ENCODE measurements around the gene GLRA3.

Gene GLRA3

DNA sequence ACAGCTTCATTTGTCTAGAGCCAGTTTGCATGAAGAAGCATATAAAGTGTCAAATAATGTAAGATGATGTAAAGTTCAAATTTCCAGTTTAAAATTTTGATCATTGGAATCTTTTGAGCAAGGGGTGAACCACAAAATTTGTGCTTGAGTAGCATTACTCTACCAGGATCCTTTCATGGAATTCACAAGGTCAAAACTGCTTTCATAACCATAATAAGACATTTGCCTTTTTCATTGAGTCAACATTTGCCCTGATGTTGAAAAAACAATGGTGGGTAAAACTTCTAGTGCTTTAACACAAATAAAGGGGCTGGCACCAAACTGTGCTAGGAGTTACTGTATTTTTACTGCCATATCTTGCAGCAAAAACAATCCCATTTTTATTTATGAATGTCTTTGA is 142.2 kb downstream of the GLRA3 start:
- H3K36me3 ChIP-seq (ENCODE audit: insufficient read depth, low read length) = no peaks in the 10 kb centered on the region
- no peaks in the 10 kb centered on the region for H3K4me1 ChIP-seq (ENCODE audit: insufficient read depth, low read length)
- H3K9ac ChIP-seq (ENCODE audit: low read depth, low read length) = no peak overlapping the region
- peaks cover 8% of the 10 kb centered on the region; the same call in 1 of the 2 replicates for H3K9me3 ChIP-seq (ENCODE audit: control insufficient read depth, insufficient read depth, low read length)

DNA sequence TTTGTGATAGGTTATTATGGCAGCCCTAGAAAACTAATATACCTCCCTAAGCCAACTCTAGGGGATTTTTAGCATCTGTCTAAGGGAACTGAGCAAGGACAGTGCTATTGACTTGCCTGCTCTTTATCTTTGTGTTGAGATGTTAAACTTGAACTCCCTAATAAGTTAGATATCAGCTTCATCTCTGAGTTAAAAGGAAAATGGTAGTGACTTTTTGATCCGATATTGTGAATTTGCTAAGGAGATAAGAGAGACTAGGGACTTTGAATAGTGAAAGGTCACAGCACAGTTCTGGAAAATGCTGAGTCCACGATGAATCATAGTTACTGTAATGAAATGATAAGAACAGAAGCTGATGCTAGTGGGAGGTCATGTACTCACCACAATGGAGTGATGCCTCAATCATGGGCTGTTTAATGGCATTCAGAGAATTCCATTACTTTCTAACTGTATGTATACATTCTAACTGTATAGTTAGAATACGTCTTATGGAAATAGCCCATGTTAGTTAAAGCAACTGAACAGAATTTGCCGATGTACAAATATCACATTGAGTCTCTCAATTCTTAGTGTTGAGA is 147.2 kb downstream of the GLRA3 start:
- H3K4me1 ChIP-seq (ENCODE audit: insufficient read depth, low read length) = no peaks in the 10 kb centered on the region
- H3K9ac ChIP-seq (ENCODE audit: low read depth, low read length) = no peak overlapping the region
- no peaks in the 10 kb centered on the region for H3K36me3 ChIP-seq (ENCODE audit: insufficient read depth, low read length)
- no peaks in the 10 kb centered on the region for H3K9me3 ChIP-seq (ENCODE audit: control insufficient read depth, insufficient read depth, low read length)

DNA sequence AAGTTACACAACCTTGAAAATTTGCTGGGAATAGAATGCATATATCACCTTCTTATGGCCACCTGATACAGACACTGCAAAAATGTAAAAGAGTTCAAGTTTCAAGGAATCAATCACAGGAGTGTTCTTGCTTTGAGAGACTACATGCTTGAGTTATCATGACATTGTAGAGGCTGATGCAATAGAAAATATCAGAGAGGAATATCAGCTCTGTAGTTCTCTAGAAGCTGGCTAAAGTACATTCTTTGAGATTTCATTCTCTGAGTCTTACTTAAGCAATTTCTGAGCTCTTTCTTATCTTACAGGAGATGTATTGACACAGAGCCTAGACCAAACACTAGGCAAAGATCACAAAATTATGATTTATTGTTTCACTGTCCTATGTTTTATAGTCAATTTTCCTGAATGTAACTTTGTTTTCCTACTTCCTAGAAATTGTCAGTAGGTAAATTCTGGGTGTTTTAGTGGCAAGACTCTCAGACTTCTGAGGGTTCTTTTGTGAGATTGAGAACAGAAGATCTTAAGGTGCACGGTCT is 154.7 kb downstream of the GLRA3 start:
- no peaks in the 10 kb centered on the region for H3K36me3 ChIP-seq (ENCODE audit: insufficient read depth, low read length)
- no peaks in the 10 kb centered on the region for H3K9me3 ChIP-seq (ENCODE audit: control insufficient read depth, insufficient read depth, low read length)
- H3K4me1 ChIP-seq (ENCODE audit: insufficient read depth, low read length) = peaks cover 7% of the 10 kb centered on the region; the same call in 1 of the 2 replicates
- H3K9ac ChIP-seq (ENCODE audit: low read depth, low read length) = no peak overlapping the region

DNA sequence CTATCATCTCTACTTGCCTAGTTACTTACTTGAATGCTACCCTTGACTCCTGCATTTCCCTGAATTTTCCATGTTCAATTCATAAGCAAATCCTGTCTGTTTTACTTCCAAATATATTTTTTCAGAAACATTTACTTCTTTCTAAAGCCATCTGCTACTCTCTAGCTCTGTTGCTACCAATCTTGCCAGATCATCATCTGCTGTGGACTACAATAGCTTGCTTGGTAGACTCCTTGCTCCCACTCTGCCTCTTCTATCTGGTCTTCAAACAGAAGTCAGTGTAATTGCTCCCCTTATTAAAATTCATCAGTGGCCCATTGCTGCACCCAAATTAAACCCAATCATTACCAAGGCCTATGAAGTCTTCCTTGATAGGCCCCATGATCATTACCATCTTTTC is 155.2 kb downstream of the GLRA3 start:
- H3K36me3 ChIP-seq (ENCODE audit: insufficient read depth, low read length) = no peaks in the 10 kb centered on the region
- H3K9me3 ChIP-seq (ENCODE audit: control insufficient read depth, insufficient read depth, low read length) = no peaks in the 10 kb centered on the region
- H3K9ac ChIP-seq (ENCODE audit: low read depth, low read length) = no peak overlapping the region
- peaks cover 7% of the 10 kb centered on the region; the same call in 1 of the 2 replicates for H3K4me1 ChIP-seq (ENCODE audit: insufficient read depth, low read length)

DNA sequence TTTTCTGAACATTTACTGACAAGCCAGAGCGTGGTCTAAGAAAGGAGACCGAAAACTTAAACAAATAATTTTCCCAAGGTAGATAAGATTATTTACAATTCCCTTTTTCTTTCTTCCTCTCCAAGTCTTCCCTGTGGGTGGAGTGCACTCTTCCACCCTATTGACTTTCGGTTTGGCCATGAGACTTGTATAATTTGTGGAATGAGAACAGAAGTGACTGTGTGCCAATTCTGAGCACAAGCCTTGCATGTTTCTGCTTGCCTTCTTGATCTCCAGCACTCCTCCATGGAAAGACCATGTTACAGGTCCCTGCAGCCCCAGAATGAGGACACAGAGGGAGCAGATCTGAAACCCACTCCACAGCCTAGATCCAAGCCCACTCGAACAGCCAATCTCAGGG is 156.8 kb downstream of the GLRA3 start:
- Histone ChIP-seq H3K9ac (ENCODE audit: low read depth, low read length) (no peak overlapping the region), H3K36me3 (ENCODE audit: insufficient read depth, low read length) (no peaks in the 10 kb centered on the region), H3K4me1 (ENCODE audit: insufficient read depth, low read length) (peaks cover 7% of the 10 kb centered on the region; the same call in 1 of the 2 replicates), H3K9me3 (ENCODE audit: control insufficient read depth, insufficient read depth, low read length) (no peaks in the 10 kb centered on the region)

DNA sequence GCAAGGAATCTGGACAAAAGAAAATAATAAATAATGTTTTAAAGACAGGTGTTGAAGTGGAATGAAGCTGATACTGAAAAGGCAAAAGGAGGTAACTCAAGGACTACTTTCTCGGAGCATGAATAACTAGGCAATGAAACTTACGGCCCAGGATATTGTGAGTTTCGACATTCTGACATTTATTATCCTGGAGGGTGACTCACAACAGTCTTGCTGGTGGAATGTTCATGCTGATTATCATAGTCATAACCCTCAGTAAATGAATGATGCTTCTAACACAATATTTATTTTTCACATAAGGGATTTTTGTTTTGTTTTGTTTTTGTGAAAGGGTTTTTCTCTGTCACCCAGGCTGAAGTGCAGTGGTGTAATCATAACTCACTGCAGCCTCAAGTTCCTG is 159.8 kb downstream of the GLRA3 start:
- H3K36me3 ChIP-seq (ENCODE audit: insufficient read depth, low read length) = no peaks in the 10 kb centered on the region
- peaks cover 9% of the 10 kb centered on the region; the same call in 1 of the 2 replicates for H3K4me1 ChIP-seq (ENCODE audit: insufficient read depth, low read length)
- no peaks in the 10 kb centered on the region for H3K9me3 ChIP-seq (ENCODE audit: control insufficient read depth, insufficient read depth, low read length)
- no peak overlapping the region for H3K9ac ChIP-seq (ENCODE audit: low read depth, low read length)

DNA sequence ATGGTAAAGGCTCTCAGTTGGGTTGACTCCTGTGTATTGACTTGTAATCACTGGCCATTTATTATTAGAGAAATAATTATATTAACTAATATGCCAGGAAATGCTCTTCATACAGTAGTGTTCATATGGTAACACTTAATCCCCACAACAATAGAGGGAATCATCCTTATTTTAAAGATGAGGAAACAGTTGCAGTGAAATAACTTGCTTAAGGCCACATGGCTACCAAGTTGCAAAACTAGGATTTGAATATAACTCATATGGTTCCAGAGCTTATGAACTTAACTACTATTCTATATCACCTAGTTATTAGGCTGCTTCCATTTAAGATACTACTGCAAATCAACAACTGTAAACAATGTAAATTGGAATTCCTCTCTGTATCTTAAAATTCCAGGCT is 163.2 kb downstream of the GLRA3 start:
- Histone ChIP-seq H3K9me3 (ENCODE audit: control insufficient read depth, insufficient read depth, low read length) (no peaks in the 10 kb centered on the region), H3K36me3 (ENCODE audit: insufficient read depth, low read length) (no peaks in the 10 kb centered on the region), H3K4me1 (ENCODE audit: insufficient read depth, low read length) (peaks cover 4% of the 10 kb centered on the region; the same call in 1 of the 2 replicates), H3K9ac (ENCODE audit: low read depth, low read length) (no peak overlapping the region)

DNA sequence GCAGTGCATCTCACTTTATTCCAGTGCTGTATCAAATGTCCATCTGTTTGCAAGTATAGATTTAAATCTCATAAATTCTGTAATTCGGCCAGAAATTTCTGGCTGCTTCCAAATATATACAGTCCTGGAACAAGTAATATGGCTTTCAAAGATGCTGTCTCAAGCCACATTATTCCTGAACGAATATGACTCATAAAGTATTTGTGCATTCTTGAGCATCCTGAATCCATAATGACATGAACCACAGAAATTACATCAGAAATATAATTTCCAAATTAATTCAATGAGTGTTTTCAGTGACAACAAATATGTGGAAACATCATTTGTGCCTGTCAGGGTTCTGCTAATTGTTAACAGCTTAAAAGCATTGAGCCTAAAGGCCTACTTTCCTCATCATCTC is 165.8 kb downstream of the GLRA3 start:
- Histone ChIP-seq H3K4me1 (ENCODE audit: insufficient read depth, low read length) (peaks cover 4% of the 10 kb centered on the region; the same call in 1 of the 2 replicates), H3K36me3 (ENCODE audit: insufficient read depth, low read length) (no peaks in the 10 kb centered on the region), H3K9me3 (ENCODE audit: control insufficient read depth, insufficient read depth, low read length) (no peaks in the 10 kb centered on the region), H3K9ac (ENCODE audit: low read depth, low read length) (no peak overlapping the region)

DNA sequence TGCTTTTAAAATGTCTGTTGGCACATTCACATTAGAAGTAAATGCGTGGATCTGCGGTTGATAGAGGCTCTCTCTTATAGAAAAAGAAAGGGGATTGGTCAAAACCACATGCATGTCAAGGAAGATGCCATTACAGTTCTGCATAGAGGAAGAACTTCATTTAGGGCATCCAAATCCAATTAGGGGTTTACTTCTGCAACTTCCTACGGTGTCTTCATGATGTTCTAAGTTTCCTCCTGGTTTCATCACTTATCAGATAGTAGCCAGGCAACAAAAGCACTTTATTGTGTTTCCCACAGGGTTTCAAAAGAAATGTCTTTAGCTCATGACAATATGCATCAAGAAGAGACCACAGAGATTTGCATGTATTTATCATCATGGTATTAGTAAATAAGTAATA is 170.8 kb downstream of the GLRA3 start:
- H3K4me1 ChIP-seq (ENCODE audit: insufficient read depth, low read length) = no peaks in the 10 kb centered on the region
- H3K9ac ChIP-seq (ENCODE audit: low read depth, low read length) = no peak overlapping the region
- no peaks in the 10 kb centered on the region for H3K36me3 ChIP-seq (ENCODE audit: insufficient read depth, low read length)
- H3K9me3 ChIP-seq (ENCODE audit: control insufficient read depth, insufficient read depth, low read length) = no peaks in the 10 kb centered on the region

DNA sequence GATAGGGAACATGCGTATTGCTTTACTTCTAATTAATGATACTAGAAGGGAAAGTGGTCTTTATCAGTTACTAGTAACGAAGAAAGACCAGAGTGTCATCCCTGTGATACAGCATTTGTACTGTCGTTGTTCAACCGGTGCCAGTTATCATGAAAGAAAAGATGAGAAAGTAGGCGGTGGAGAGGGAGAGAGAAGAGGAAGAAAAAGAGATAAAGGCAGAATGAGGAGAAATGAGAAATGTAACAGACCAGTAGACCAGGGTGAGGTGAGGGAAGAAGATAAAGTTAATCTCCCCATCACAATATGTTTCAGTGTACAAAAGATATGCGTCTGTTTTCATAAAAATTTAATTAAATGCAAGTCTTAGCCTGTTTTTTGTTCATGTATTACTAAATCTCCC is 171.6 kb downstream of the GLRA3 start:
- no peak overlapping the region for H3K9ac ChIP-seq (ENCODE audit: low read depth, low read length)
- H3K36me3 ChIP-seq (ENCODE audit: insufficient read depth, low read length) = no peaks in the 10 kb centered on the region
- H3K9me3 ChIP-seq (ENCODE audit: control insufficient read depth, insufficient read depth, low read length) = no peaks in the 10 kb centered on the region
- H3K4me1 ChIP-seq (ENCODE audit: insufficient read depth, low read length) = no peaks in the 10 kb centered on the region

DNA sequence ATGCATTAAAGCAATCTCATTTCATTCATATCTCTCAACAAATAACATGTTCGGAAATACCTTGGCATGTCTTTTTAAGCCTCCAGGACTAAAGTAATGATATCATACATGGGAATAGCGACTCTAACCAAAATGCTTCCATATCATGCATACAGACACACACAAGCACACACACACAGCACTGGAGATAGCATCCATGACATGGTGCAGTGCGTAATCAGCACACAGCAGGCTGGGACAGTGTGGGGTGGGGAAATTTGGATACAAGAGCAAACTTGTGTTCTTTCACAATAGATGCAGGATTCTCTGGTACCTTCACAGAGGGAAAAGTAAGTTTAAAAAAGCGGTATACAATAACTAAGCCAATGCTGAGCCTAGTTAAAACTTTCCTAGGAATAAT is 174.4 kb downstream of the GLRA3 start:
- Histone ChIP-seq H3K9me3 (ENCODE audit: control insufficient read depth, insufficient read depth, low read length) (no peaks in the 10 kb centered on the region), H3K4me1 (ENCODE audit: insufficient read depth, low read length) (no peaks in the 10 kb centered on the region), H3K9ac (ENCODE audit: low read depth, low read length) (no peak overlapping the region), H3K36me3 (ENCODE audit: insufficient read depth, low read length) (no peaks in the 10 kb centered on the region)

DNA sequence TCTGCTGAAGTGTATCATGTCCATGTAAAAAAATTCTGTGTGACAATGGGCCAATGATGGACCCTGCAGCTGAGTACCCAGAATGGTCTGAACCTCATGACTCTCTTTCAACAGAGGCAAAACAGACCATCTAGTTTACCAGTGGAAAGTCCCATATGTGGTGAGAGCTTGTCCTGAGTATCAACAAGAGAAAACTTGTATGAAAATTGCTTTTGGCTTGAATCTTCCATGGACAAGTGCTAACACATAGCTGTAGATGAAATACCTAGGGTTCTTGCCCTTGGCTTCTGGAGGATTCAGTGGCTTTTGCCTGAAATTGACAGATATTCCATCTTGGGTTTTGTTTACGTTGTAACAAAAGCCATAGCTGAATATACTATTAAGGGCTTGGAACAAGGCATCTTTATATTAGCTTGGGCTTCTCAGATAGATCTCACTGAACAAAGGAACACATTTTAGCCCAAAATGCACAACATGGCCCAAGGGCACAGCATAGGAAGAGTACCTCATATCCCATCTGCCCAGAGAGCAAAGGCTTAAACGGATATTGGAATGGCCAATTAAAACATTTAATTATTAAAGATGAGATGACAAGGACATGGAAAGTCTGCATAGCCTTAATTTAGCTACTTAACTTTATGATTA is 178.2 kb downstream of the GLRA3 start:
- H3K9ac ChIP-seq (ENCODE audit: low read depth, low read length) = no peak overlapping the region
- no peaks in the 10 kb centered on the region for H3K36me3 ChIP-seq (ENCODE audit: insufficient read depth, low read length)
- no peaks in the 10 kb centered on the region for H3K4me1 ChIP-seq (ENCODE audit: insufficient read depth, low read length)

DNA sequence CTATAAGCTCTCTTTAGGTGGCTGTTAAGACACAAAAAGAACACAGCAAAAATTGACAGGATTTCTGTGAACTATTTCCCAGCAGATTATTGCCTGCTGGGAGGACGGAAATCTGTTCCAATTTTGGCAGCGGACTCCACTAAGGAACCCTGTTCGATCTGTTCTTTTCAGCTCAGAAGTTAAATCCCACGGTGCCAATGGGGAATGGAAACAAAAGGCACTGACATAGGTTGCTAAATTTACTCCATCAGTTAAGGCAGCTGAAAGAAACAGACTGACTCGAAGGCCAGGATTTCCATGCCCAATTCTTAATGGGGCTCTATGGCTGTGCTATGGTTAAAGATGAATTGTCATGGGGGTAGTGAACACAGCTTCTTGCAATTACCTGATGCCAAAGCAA is 180.2 kb downstream of the GLRA3 start:
- Histone ChIP-seq H3K9me3 (ENCODE audit: control insufficient read depth, insufficient read depth, low read length) (no peaks in the 10 kb centered on the region), H3K36me3 (ENCODE audit: insufficient read depth, low read length) (no peaks in the 10 kb centered on the region), H3K4me1 (ENCODE audit: insufficient read depth, low read length) (no peaks in the 10 kb centered on the region), H3K9ac (ENCODE audit: low read depth, low read length) (no peak overlapping the region)

More for the DNA sequence above, 178.2 kb downstream of the GLRA3 start:
- H3K9me3 ChIP-seq (ENCODE audit: control insufficient read depth, insufficient read depth, low read length) = no peaks in the 10 kb centered on the region

DNA sequence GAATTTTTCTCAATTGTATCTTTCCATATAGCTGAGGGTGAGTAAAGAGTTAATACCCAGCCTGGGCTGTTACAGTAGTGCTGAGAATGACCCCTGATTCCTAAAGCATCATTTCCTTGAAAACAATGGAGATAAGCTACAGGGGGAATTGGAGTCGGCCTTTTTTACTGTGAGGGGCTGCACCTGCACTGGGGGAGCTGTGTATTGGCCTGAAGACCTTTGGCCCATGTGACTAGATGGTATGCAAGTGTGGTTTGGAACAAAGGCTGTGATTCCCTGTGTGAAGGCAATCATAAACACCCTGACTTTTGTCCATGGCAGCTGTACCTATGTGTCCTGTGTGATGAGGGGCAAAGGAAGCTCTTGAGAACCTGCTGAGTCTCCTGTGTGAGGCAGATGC is 182.7 kb downstream of the GLRA3 start:
- H3K9me3 ChIP-seq (ENCODE audit: control insufficient read depth, insufficient read depth, low read length) = no peaks in the 10 kb centered on the region

DNA sequence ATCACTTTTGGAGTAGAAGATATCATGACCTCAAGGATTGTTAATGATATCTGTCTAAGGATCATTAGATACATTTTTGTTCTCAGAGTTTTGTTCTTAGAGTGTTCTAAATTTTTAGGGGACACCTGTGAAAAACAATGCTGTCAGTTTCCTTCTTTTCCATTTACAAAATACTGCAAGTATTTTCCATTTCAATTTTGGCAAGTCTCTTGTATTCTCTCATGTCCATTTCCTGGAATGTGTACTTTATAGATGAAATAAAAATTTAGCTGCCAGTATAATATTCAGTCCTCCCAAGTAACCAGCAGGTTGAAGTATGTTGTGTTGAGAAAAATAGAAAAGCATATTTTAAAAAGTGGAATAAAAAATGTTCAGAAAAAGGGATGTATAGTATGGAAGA is 188.9 kb downstream of the GLRA3 start:
- no peaks in the 10 kb centered on the region for H3K9me3 ChIP-seq (ENCODE audit: control insufficient read depth, insufficient read depth, low read length)
- H3K9ac ChIP-seq (ENCODE audit: low read depth, low read length) = no peak overlapping the region
- H3K36me3 ChIP-seq (ENCODE audit: insufficient read depth, low read length) = no peaks in the 10 kb centered on the region
- H3K4me1 ChIP-seq (ENCODE audit: insufficient read depth, low read length) = no peaks in the 10 kb centered on the region

More for the DNA sequence above, 182.7 kb downstream of the GLRA3 start:
- H3K9ac ChIP-seq (ENCODE audit: low read depth, low read length) = no peak overlapping the region
- no peaks in the 10 kb centered on the region for H3K36me3 ChIP-seq (ENCODE audit: insufficient read depth, low read length)
- no peaks in the 10 kb centered on the region for H3K4me1 ChIP-seq (ENCODE audit: insufficient read depth, low read length)

Measured in ES-I3 (cell line).